Skeletal muscle tissue (tissue), 4 donors: ENCODE measurements around the gene FABP3. TPM values are rescaled to one million over a fixed set of nuclear protein-coding genes. Genes with fewer than 3 reads are reported as not detected.

Experiments
- H3K27ac ChIP-seq: one replicate; pipeline ENCODE4 v1.7.0; 2013; ENCODE audit warnings: mild to moderate bottlenecking, low read depth, low read length, inconsistent platforms
- H3K27me3 ChIP-seq, 3 donors: one replicate each; pipeline ENCODE4 v1.7.0; 2013; ENCODE audit warnings: low read length in 3 of 3; ENCODE audit not compliant: control insufficient read depth in 3 of 3, insufficient read depth in 3 of 3
- H3K36me3 ChIP-seq, 3 donors: one replicate each; pipeline ENCODE4 v1.7.0; 2013; ENCODE audit warnings: low read length in 3 of 3; ENCODE audit not compliant: control insufficient read depth in 3 of 3, insufficient read depth in 3 of 3
- H3K4me1 ChIP-seq, 3 donors: one replicate each; pipeline ENCODE4 v1.7.0; 2013; ENCODE audit warnings: low read length in 3 of 3, mild to moderate bottlenecking in 3 of 3; ENCODE audit not compliant: control insufficient read depth in 3 of 3, insufficient read depth in 3 of 3
- H3K4me3 ChIP-seq, 3 donors: one replicate each; pipeline ENCODE4 v1.7.0; 2013; ENCODE audit warnings: low read length in 3 of 3
- H3K9ac ChIP-seq, 3 donors: one replicate each; pipeline ENCODE4 v1.7.0; 2013; ENCODE audit warnings: low read length in 3 of 3, mild to moderate bottlenecking in 3 of 3, moderate library complexity in 2 of 3, low read depth in 1 of 3
- H3K9me3 ChIP-seq, 3 donors: one replicate each; pipeline ENCODE4 v1.7.0; 2013; ENCODE audit warnings: low read length in 3 of 3; ENCODE audit not compliant: control insufficient read depth in 3 of 3
- total RNA-seq: library from RNA; depleted of rRNA; stranded (reverse); fragments of >200 nt; gene quantifications from one replicate; pipeline ENCODE4 v1.2.3, GENCODE V29; 2014
- donor health status: Osteomylitis.

FABP3 gene
- total RNA-seq, 1 donor from 2014 or later: 201 TPM

DNA sequence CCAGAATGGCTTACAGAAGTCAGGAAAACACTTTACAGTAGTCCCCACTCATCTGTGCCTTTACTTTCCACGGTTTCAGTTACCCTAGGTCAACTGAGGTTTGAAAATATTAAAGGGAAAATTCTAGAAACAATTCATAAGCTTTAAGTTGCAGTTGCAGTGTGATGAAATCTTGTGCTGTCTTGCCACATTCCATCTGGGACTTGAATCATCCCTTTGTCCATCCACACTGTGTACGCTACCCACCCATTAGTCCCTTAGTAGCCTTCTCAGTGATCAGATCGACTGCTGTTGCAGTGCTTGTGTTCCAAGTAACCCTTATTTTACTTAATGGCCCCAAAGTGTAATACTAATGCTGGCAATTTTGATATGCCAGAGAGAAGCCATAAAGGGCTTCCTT lies 45.5 kb downstream of the FABP3 start:
- no peak overlapping the region for H3K9ac ChIP-seq
- no peaks in the 10 kb centered on the region for H3K27me3 ChIP-seq
- H3K36me3 ChIP-seq: peaks cover 0 to 4% (median 3%) of the 10 kb centered on the region in 3 donors
- no peak overlapping the region for H3K27ac ChIP-seq
- H3K4me1 ChIP-seq: peaks cover 3 to 8% (median 8%) of the 10 kb centered on the region in 3 donors
- no peaks in the 10 kb centered on the region for H3K9me3 ChIP-seq
- no peak overlapping the region for H3K4me3 ChIP-seq

DNA sequence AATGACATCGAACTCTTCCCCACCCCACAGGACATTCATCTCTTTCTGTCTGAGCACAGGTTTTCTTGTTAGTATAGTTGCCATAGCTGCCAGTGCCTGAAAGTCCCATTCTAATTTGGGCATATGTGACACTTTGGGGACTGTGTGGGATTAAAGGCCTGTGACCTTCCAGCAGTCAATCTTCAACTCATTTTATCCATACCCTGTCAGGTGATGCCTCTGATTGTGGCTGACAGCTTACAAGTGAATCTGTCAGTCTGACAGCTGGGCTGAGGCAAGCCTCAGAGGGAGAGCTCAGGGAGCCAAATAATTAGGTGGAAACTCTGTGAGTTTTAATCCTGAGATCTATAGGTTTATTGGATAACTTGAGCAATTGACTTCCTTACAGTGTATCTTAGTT lies 46.4 kb downstream of the FABP3 start:
- Histone ChIP-seq H3K9me3 (no peaks in the 10 kb centered on the region), H3K4me3 (no peak overlapping the region), H3K27me3 (no peaks in the 10 kb centered on the region), H3K27ac (no peak overlapping the region), H3K36me3 (peaks cover 0 to 6% (median 3%) of the 10 kb centered on the region in 3 donors), H3K4me1 (peaks cover 3 to 8% (median 8%) of the 10 kb centered on the region in 3 donors), H3K9ac (no peak overlapping the region)

- Histone ChIP-seq H3K4me3 (no peak overlapping the region), H3K27ac (no peak overlapping the region), H3K27me3 (no peaks in the 10 kb centered on the region), H3K9me3 (no peaks in the 10 kb centered on the region), H3K4me1 (peaks cover 3 to 8% (median 8%) of the 10 kb centered on the region in 3 donors), H3K9ac (no peak overlapping the region), H3K36me3 (peaks cover 3 to 10% (median 7%) of the 10 kb centered on the region in 3 donors)
Observed at GRCh38 chr1:31324992-31325391, 47.9 kb downstream of the FABP3 start.

DNA sequence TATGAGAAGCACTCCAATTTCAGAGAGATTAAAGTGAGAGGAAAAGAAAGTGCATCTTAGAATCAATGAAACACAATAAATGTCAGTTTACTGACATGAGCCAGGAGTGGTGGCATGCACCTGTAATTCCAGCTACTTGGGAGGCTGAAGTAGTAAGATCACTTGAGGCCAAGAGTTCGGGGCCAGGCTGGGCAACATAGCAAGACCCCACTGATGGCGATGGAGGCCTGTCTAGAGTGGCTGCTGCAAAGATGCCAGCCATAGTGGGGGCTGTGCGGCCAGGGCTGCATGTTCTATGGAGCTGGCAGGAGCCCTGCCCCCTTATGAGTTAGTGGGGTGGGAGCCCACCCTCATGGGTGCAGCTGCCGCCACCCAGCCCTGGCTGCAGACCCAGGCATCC lies 48.8 kb downstream of the FABP3 start:
- H3K9ac ChIP-seq: no peak overlapping the region
- peaks cover 6 to 13% (median 7%) of the 10 kb centered on the region in 3 donors for H3K36me3 ChIP-seq
- H3K27me3 ChIP-seq: no peaks in the 10 kb centered on the region
- no peak overlapping the region for H3K27ac ChIP-seq
- H3K4me3 ChIP-seq: no peak overlapping the region
- H3K4me1 ChIP-seq: peaks cover 3 to 8% (median 8%) of the 10 kb centered on the region in 3 donors
- no peaks in the 10 kb centered on the region for H3K9me3 ChIP-seq

DNA sequence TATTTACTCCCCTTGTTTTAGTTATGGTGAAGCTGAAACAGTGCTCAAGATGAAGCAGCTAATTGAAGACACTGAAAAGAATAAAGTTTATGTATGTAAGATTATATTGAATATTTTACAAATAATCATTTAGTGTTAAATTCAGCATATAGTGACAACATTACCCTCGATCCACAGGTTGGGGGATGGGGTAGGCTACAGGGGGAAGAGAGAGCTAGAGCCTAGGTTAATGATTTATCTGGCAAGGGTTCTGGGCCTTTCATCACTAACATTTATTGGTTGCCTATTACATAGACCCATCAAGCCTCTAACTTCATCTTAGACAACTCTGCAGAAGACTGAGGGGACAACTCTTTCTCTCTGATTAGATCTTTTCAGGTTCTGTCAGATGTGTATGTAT lies 54.7 kb downstream of the FABP3 start:
- no peaks in the 10 kb centered on the region for H3K9me3 ChIP-seq
- H3K36me3 ChIP-seq: peaks cover 14 to 30% (median 18%) of the 10 kb centered on the region in 3 donors
- H3K4me3 ChIP-seq: no peak overlapping the region
- no peaks in the 10 kb centered on the region for H3K4me1 ChIP-seq
- no peaks in the 10 kb centered on the region for H3K27me3 ChIP-seq
- no peak overlapping the region for H3K9ac ChIP-seq
- H3K27ac ChIP-seq: no peak overlapping the region

GRCh38 chr1:31315902-31316301 lies 57.0 kb downstream of the FABP3 start:
- H3K4me1 ChIP-seq: no peaks in the 10 kb centered on the region
- no peak overlapping the region for H3K4me3 ChIP-seq
- H3K36me3 ChIP-seq: peaks cover 20 to 42% (median 29%) of the 10 kb centered on the region in 3 donors
- H3K27ac ChIP-seq: no peak overlapping the region
- no peaks in the 10 kb centered on the region for H3K9me3 ChIP-seq
- no peaks in the 10 kb centered on the region for H3K27me3 ChIP-seq
- no peak overlapping the region for H3K9ac ChIP-seq

Other genes with a start within 250 kb of the FABP3 start
- not detected for gene NKAIN1, start 133.2 kb downstream of the FABP3 start, total RNA-seq
- 84.5 TPM for gene SNRNP40, start 76.3 kb downstream of the FABP3 start, total RNA-seq
- 19.8 TPM for gene ZCCHC17, start 76.0 kb downstream of the FABP3 start, total RNA-seq
- 2.1 TPM for gene SERINC2, start 40.1 kb upstream of the FABP3 start, total RNA-seq
- 17.2 TPM for gene TINAGL1, start 203.4 kb upstream of the FABP3 start, total RNA-seq
- not detected for gene HCRTR1, start 244.6 kb upstream of the FABP3 start, total RNA-seq